ENCODE measurements around the gene PBOV1.

The PBOV1 gene

DNA sequence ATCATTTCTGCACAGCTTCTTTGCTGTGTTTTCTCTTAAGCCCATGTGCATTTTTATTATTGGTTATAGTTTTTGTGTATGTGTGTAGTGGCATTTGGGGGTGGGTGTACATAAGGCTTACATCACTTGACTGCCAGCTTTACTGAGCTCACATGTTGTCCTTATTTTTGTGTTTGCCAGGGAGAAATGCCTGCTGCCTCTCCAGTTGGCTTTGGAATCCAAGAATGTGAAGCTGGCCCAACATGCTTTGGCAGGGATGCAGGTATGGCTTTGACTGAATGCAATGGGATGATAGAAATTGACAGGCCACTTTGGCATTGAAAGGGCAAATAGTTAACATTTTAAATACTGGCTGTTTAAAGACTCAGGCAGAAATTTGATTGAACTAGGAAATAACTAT lies 11.4 kb downstream of the PBOV1 start:
- H3K4me3 ChIP-seq (ENCODE audit: low read depth, low read length), result no peak overlapping the region
- no peak for TF ChIP-seq CTCF (IDR thresholded peaks at IDR 0.05; ENCODE audit: borderline replicate concordance, insufficient read depth, low read depth, low read length)

- H3K4me3 ChIP-seq (ENCODE audit: low read depth, low read length), result no peak overlapping the region
- no peak for TF ChIP-seq CTCF (IDR thresholded peaks at IDR 0.05; ENCODE audit: borderline replicate concordance, insufficient read depth, low read depth, low read length)
Measured at GRCh38 chr6:138205437-138206094, 12.7 kb downstream of the PBOV1 start.

DNA sequence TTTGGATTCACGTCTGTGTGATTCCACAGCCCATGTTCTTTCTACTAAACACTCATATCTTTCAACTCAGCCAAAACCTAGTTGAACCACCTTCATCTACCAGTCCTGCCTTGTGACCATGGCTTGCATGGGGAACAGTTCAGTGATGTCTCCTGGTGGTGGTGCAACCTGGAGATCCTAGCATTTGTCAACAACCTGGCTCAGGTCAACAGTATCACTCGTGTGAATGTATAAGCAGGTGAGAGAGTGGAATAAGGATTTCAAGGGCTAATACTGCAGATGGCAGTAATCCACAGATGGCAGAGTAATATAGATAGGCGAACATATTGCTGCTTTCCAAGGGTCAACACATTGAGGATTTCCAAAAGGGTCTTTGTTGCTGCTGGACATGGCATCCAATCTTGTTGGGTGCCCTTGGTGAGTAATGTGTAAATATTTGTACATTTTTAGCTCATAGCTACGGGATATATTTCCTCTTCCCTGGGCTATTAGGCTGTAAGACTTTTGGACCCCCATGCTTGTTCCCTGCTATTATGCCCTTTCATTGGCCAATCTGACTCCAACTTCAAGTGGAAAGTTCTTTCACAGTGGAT lies 13.4 kb downstream of the PBOV1 start:
- no peak for TF ChIP-seq CTCF (IDR thresholded peaks at IDR 0.05; ENCODE audit: borderline replicate concordance, insufficient read depth, low read depth, low read length)
- H3K4me3 ChIP-seq (ENCODE audit: low read depth, low read length), result no peak overlapping the region

DNA sequence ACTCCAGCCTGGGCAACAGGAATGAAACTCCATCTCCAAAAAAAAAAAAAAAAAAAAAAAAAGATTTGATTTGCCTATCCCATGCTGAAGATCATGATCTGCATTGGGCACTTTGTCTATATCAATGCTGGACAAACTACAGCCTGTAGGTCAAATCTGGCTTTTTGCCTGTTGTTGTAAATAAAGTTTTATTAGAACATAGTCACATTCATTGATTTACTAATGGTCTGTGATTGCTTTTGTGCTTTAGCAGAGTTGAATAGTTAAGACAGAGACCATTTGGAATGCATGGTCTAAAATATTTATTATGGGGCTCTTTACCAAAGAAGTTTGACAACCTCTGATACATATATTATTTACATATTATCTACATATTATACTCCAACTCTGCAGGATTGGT lies 14.0 kb downstream of the PBOV1 start:
- TF ChIP-seq CTCF (IDR thresholded peaks at IDR 0.05; ENCODE audit: borderline replicate concordance, insufficient read depth, low read depth, low read length), result no peak

DNA sequence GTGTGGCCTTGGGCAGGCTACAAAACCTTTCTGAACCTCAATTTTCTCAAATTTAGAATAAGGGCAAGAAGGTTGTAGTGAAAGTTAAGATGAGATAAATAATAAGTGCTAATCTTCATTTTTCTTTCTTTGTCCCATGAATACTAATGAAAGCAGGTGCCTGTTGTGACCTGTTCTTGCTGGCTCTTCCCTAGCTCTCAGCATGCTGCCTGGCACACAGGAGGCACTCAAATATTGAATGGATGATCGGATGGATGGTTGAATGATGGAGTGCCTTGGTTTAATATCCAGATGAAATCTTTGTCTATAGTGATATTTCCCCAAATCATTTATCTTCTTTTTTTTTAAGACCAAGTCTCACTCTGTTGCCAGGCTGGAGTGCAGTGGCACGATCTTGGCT lies 15.0 kb downstream of the PBOV1 start:
- TF ChIP-seq CTCF (IDR thresholded peaks at IDR 0.05; ENCODE audit: borderline replicate concordance, insufficient read depth, low read depth, low read length), result no peak
- no peak overlapping the region for H3K4me3 ChIP-seq (ENCODE audit: low read depth, low read length)

More for the DNA sequence above, 14.0 kb downstream of the PBOV1 start:
- H3K4me3 ChIP-seq (ENCODE audit: low read depth, low read length), result no peak overlapping the region

- H3K4me3 ChIP-seq (ENCODE audit: low read depth, low read length), result no peak overlapping the region
- TF ChIP-seq CTCF (IDR thresholded peaks at IDR 0.05; ENCODE audit: borderline replicate concordance, insufficient read depth, low read depth, low read length), result no peak
Measured at GRCh38 chr6:138201836-138202235, 16.5 kb downstream of the PBOV1 start.

DNA sequence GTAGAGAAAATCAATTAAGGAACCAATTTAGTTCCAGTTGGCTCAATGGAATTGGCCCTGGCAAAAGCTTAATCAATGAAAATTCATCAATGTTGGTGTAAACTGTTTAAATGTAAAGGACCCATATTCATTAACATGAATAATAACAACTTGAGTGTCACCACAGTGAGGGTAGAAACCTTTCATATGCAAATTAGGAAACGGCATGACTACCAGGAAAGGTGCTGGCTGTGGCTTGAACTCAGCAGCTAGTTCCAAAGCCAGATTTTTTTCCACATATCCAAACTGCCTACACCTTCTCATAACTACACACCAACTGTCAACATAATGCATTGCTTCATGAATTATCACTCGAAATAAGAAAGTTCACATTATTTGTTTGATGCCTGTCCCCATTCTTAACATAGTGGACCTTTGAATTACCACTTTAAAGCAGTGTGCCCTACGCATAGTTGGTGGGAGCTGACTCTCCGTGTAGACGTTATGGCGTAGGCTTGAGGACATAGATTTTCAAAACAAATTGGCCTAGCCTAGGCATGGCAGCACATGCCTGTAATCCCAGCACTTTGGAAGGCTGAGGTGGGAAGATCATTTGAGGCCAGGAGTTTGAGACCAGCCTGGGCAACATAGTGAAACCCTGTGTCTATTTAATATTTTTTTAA lies 19.7 kb downstream of the PBOV1 start:
- no peak for TF ChIP-seq CTCF (IDR thresholded peaks at IDR 0.05; ENCODE audit: borderline replicate concordance, insufficient read depth, low read depth, low read length)
- H3K4me3 ChIP-seq (ENCODE audit: low read depth, low read length), result no peak overlapping the region
